ENCODE results near the gene CASD1.

The CASD1 gene

GRCh38 chr7:94510582-94511496 is 1.2 kb downstream of the CASD1 start:
- H3K4me1 ChIP-seq, result peaks cover 8% of the 10 kb centered on the region; the same call in 1 of the 2 replicates

GRCh38 chr7:94511718-94512117 is 2.1 kb downstream of the CASD1 start:
- Histone ChIP-seq H3K9me3 (no peaks in the 10 kb centered on the region), H3K4me3 (ENCODE audit: low read depth, low read length) (peak overlapping the region; percentile 79), H3K4me1 (peaks cover 8% of the 10 kb centered on the region; the same call in 1 of the 2 replicates), H3K36me3 (no peaks in the 10 kb centered on the region), H3K27me3 (no peaks in the 10 kb centered on the region)
- TF ChIP-seq CTCF (IDR thresholded peaks at IDR 0.05; ENCODE audit: low read depth, low read length), result no peak
- DNase-seq, result no peak

More at GRCh38 chr7:94510582-94511496, 1.2 kb downstream of the CASD1 start:
- Histone ChIP-seq H3K36me3 (no peaks in the 10 kb centered on the region), H3K27me3 (no peaks in the 10 kb centered on the region), H3K9me3 (no peaks in the 10 kb centered on the region), H3K4me3 (ENCODE audit: low read depth, low read length) (peak overlapping the region; percentile 79)
- DNase-seq, result peak; percentile 59
- TF ChIP-seq CTCF (IDR thresholded peaks at IDR 0.05; ENCODE audit: low read depth, low read length), result no peak

GRCh38 chr7:94512735-94513564 is 3.3 kb downstream of the CASD1 start:
- peaks cover 8% of the 10 kb centered on the region; the same call in 1 of the 2 replicates for H3K4me1 ChIP-seq
- no peak for DNase-seq
- no peak overlapping the region for H3K4me3 ChIP-seq (ENCODE audit: low read depth, low read length)

GRCh38 chr7:94513565-94513860 is 3.9 kb downstream of the CASD1 start:
- Histone ChIP-seq H3K27me3 (no peaks in the 10 kb centered on the region), H3K36me3 (no peaks in the 10 kb centered on the region), H3K4me1 (peaks cover 8% of the 10 kb centered on the region; the same call in 1 of the 2 replicates), H3K9me3 (no peaks in the 10 kb centered on the region), H3K4me3 (ENCODE audit: low read depth, low read length) (no peak overlapping the region)
- no peak for DNase-seq
- TF ChIP-seq CTCF (IDR thresholded peaks at IDR 0.05; ENCODE audit: low read depth, low read length), result no peak

More at GRCh38 chr7:94512735-94513564, 3.3 kb downstream of the CASD1 start:
- H3K27me3 ChIP-seq, result no peaks in the 10 kb centered on the region
- TF ChIP-seq CTCF (IDR thresholded peaks at IDR 0.05; ENCODE audit: low read depth, low read length), result no peak
- H3K36me3 ChIP-seq, result no peaks in the 10 kb centered on the region
- H3K9me3 ChIP-seq, result no peaks in the 10 kb centered on the region

- H3K27me3 ChIP-seq, result no peaks in the 10 kb centered on the region
- no peaks in the 10 kb centered on the region for H3K9me3 ChIP-seq
- DNase-seq, result no peak
- no peaks in the 10 kb centered on the region for H3K36me3 ChIP-seq
- peaks cover 8% of the 10 kb centered on the region; the same call in 1 of the 2 replicates for H3K4me1 ChIP-seq
- TF ChIP-seq CTCF (IDR thresholded peaks at IDR 0.05; ENCODE audit: low read depth, low read length), result no peak
- no peak overlapping the region for H3K4me3 ChIP-seq (ENCODE audit: low read depth, low read length)
These were observed 4.7 kb downstream of the CASD1 start for GRCh38 chr7:94514140-94514889.
